Right ventricle myocardium superior (tissue), 1 donor: ENCODE data around the gene EPHB2. TPM values are rescaled to one million over a fixed set of nuclear protein-coding genes. Genes with fewer than 3 reads are reported as not detected.
A peak's percentile ranks its signal among the peaks of the same experiment; 100 is the strongest.

Source experiments
- ATAC-seq: fragments of 200-7000 bp; cut with Tn5 transposase; one replicate; pipeline ENCODE4 v1.9.1; 2020; ENCODE audit warnings: mild to moderate bottlenecking; ENCODE audit not compliant: poor library complexity
- DNase-seq: peaks from one replicate; pipeline ENCODE4 v3.0.0-alpha.2; 2020
- intact Hi-C: fragments of 100-400 bp; cut with DNase I; formaldehyde crosslinking; loops from one replicate; pipeline ENCODE4 v1.11.2; 2022
- total RNA-seq: library from RNA; stranded (reverse); fragmentation: NEBNext Ultra II Directional; extraction: Animal tissue kit (Norgen Biotek cat#: 25700); gene quantifications from one replicate; pipeline ENCODE4 v1.2.1, GENCODE V29; 2021
- donor health status: DM: no; HTN: yes; CAD: no; lungs with severe emphysema.

Gene EPHB2
- total RNA-seq, 1 donor from 2014 or later, result 2.7 TPM

DNA sequence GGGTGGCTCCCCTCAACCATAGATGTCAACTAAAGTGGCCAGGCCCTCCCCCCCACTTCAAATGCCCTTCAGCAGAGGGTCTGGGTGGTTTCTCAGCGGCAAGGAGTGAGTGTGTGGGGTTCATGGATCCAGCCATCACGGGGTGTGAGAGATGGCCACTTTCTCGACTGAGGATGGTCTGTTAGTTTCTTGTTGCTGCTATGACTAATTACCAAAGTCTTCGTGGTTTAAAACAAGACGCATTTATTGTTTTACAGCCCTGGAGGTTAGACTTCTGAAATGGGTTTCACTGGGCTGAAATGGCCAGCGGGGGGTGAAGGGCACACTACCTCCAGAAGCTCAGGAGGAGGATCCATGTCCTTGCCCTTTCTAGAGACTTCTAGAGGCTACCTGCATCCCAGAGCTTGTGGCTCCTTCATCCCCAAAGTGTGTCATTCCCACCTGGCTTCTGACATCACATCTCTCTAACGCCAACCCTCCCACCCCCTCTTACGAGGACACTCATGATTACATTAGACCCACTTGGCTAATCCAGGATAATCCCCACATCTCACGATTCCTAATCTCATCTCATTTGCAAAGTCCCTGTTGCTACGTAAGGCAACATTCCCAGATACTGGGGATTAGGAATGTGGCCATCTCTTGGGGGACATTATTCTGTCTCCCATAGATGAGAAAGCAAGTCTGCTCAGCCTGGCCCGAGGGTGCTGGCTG is 53.0 kb downstream of the EPHB2 start:
- no peak for ATAC-seq
- intact Hi-C loops, result no loop called here
- DNase-seq, result no peak

- ATAC-seq (no peak), DNase-seq (no peak)
- intact Hi-C loops, result no loop called here
These were observed 57.2 kb downstream of the EPHB2 start for GRCh38 chr1:22767852-22768251.

DNA sequence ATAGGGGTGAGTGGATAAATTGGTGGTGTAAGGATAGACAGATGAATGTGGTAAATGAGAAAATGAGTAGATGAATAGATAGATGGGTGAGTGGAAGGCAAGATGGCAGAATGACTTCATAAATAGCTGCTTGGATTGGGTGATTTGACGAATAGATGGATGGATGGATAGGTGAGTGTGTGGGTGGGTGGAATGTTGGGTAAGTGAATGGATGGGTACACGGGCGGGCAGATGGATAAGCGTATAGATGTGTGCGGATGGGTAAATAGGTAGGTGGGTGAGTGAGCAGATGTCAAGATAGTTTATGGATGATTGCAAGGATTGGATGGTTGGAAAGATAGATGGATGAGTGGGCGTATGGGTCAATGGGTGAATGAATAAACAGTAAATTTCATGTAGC is 59.3 kb downstream of the EPHB2 start:
- intact Hi-C loops, result loop anchor here (10.0 kb wide), 1 partner anchor 45 kb away; no protein-coding TSS in a partner anchor
- ATAC-seq, result no peak
- DNase-seq, result no peak

GRCh38 chr1:22772014-22772413 is 61.4 kb downstream of the EPHB2 start:
- DNase-seq (no peak), ATAC-seq (no peak)

DNA sequence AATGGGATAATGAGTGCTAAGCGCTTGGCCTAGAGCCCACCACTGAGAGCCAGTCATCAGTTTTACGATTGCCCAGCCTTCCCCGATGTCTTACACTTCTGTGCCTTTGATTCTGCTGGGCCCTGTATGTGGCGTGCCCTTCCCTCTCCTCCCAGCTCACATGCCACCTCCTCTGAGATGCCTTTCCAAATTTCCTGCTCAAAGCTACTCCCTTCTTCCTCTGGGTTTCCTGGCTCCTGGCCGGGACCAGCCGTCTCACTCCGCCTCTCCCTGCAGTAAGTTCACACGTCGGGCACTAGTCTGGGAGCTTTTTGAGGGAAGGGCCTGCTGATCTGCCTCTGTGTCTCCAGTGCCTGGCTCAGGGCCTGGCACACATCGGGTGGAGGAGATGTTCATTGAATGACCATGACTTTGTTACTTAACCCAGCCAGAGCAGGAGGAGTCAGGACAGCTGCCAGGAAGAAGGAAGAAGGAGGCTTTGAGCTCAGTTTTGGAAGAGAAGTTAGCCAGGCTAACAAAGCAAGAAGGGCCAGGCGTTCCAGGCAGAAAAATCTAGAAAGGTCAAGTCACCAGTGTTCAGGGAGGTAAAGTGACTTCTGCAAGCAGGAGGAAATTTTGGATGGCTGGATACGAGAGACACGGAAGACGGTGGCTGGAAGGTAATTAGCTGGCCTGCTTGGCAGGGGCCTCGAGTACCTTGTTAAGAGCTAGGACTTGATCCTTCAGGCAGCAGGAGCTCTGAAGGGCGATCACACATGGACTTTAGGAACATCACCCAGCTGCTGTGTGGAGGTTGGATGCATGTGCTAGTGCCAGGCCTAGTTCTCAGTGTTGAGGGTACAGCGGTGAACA is 63.6 kb downstream of the EPHB2 start:
- DNase-seq (peak; percentile 83), ATAC-seq (peak; percentile 72)
- intact Hi-C loops, result loop anchor here (10.0 kb wide), 1 partner anchor 49 kb away; no protein-coding TSS in a partner anchor

More at GRCh38 chr1:22772014-22772413, 61.4 kb downstream of the EPHB2 start:
- intact Hi-C loops, result loop anchor here (10.0 kb wide), 1 partner anchor 47 kb away; no protein-coding TSS in a partner anchor

DNA sequence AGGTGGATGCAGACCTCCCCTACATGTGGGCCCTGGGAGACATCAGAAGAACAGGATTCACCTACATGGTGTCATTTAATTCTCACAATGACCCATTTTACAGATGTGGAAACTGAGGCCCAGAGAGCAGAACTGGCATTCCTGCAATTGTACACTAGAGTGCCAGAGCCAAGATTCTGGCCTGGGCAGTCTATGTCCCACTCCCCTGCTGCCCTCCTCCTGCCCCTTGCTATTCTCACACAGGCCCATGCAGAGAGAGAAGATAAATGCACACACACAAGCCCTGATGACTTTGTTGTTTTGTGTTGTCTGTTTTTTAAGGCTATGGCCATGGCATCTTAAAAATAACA is 64.2 kb downstream of the EPHB2 start:
- intact Hi-C loops, result loop anchor here (10.0 kb wide), 1 partner anchor 50 kb away; no protein-coding TSS in a partner anchor
- ATAC-seq, result no peak
- DNase-seq, result no peak

- intact Hi-C loops, result loop anchor here (10.0 kb wide), 1 partner anchor 51 kb away; no protein-coding TSS in a partner anchor
- ATAC-seq, result no peak
- DNase-seq, result no peak
These were observed 64.8 kb downstream of the EPHB2 start for GRCh38 chr1:22775478-22775877.

DNA sequence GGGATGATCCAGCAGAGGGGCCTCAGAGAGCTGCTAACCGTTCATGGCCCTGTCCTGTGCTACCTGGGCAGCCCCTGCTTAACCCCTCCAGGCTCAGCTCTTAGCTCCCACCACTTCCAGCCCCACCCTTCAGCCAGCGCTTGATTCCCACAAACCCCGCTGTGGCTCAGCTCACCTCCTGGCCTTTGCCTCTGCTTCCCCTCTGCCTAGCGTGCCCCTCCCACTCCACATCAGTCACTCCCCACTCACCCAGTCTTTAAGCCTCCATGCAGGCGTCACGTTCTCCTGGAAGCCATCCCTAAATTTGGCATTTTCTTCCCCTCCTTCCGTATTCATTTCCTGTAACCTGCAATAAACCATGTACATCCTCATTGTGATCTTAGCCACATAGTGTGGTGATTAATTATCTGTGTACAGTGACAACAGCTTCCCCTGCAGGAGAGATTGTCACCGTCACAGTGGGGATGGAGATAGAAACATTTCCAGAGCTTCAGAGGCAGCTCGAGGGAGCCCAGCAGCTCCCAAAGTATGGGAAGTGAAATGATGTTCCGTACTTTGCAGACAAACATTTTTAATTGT is 65.5 kb downstream of the EPHB2 start:
- intact Hi-C loops, result loop anchor here (10.0 kb wide), 1 partner anchor 51 kb away; no protein-coding TSS in a partner anchor
- ATAC-seq, result no peak
- no peak for DNase-seq

- no peak for DNase-seq
- no peak for ATAC-seq
- intact Hi-C loops, result loop anchor here (10.0 kb wide), 1 partner anchor 53 kb away; no protein-coding TSS in a partner anchor
These were observed 66.9 kb downstream of the EPHB2 start for GRCh38 chr1:22777388-22778057.

- ATAC-seq (peak; percentile 9), DNase-seq (no peak)
- intact Hi-C loops, result loop anchor here (10.0 kb wide), 1 partner anchor 54 kb away; no protein-coding TSS in a partner anchor
These were observed 67.8 kb downstream of the EPHB2 start for GRCh38 chr1:22778408-22778807.

DNA sequence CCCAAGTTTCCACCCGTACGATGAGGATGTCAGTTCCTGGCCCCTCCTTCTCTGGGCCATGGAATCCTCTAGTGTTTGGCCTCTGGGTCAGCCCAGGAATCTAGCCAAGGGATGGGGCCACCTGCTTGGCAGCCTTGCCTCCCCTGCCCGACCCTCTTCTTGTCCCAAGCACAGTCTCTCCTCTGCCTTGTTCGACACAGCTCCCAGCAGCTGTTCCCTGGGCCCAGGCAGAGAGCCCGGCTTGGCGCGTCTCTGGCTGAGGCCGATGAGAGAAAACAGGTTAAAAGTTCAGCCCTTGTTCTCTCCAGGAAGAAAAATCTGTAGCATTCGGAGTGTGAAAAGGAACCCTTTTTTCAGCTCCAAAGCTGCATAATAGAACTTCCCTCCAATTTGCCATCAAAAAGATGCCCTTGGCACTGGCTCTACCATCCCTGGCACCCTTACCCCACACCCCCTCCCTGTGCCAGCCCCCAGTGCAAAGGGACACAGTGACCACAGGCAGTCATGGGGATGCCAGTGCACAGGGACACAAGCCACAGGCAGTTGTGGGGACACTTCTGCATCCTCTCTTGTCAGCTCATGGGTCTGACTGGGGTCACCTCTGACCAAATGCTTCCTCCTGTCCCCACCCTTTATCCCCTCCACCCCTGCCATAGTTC is 68.4 kb downstream of the EPHB2 start:
- DNase-seq (peak; percentile 75), ATAC-seq (peak; percentile 80)

DNA sequence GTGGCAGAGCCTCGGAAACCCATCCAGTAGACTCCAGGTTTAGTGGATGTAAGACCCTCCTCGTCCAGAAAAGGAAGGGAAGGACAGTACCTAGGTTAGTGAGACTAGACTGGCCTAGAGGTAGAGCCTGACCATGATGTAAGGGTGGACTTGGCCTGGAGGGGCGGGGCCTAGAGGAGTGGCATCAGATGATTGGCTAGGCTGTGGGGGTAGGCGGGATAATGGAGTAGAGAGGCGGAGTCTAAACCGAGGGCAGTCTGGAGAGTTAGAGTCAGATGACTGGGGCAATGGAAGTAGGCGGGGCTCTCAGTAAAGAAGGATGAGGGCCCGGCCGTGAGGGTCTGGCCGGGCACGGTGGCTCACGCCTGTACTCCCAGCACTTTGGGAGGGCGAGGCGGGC is 70.1 kb downstream of the EPHB2 start:
- intact Hi-C loops, result no loop called here
- no peak for ATAC-seq
- DNase-seq, result no peak

More for the DNA sequence above, 68.4 kb downstream of the EPHB2 start:
- intact Hi-C loops, result loop anchor here (10.0 kb wide), 1 partner anchor 54 kb away; no protein-coding TSS in a partner anchor

DNA sequence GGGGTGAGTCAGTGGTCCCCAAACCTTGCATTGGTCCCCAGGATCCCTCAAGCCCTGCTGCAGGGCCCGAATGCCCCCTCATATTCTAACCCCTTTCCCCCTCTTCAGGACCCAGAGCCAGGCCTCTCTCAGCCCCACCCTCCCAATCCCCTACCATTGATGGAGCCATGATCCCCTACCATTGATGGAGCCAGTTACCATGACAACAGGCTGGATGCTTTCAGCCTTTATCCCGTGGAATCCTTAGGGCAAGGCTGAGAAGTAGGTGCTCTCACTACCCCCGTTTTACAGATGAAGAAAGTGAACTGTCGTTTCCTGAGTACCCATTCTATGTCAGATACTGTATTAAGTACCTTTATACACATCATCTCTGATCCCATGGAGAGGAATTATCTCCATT is 70.8 kb downstream of the EPHB2 start:
- ATAC-seq (no peak), DNase-seq (no peak)
- intact Hi-C loops, result no loop called here

GRCh38 chr1:22782406-22782805 is 71.8 kb downstream of the EPHB2 start:
- DNase-seq, result no peak
- no peak for ATAC-seq
- intact Hi-C loops, result no loop called here

DNA sequence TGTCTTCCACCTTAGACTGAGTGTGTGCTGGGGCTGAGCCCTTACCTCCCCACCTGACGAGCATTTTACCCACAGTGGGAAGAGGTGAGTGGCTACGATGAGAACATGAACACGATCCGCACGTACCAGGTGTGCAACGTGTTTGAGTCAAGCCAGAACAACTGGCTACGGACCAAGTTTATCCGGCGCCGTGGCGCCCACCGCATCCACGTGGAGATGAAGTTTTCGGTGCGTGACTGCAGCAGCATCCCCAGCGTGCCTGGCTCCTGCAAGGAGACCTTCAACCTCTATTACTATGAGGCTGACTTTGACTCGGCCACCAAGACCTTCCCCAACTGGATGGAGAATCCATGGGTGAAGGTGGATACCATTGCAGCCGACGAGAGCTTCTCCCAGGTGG is 73.7 kb downstream of the EPHB2 start:
- ATAC-seq, result no peak
- no peak for DNase-seq
- intact Hi-C loops, result no loop called here

DNA sequence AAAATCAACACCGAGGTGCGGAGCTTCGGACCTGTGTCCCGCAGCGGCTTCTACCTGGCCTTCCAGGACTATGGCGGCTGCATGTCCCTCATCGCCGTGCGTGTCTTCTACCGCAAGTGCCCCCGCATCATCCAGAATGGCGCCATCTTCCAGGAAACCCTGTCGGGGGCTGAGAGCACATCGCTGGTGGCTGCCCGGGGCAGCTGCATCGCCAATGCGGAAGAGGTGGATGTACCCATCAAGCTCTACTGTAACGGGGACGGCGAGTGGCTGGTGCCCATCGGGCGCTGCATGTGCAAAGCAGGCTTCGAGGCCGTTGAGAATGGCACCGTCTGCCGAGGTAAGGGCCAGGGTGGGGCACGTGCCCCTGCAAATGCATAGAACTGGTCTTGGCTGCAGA is 74.1 kb downstream of the EPHB2 start:
- intact Hi-C loops, result no loop called here
- ATAC-seq (no peak), DNase-seq (no peak)

GRCh38 chr1:22786101-22786500 is 75.5 kb downstream of the EPHB2 start:
- DNase-seq, result no peak
- intact Hi-C loops, result no loop called here
- no peak for ATAC-seq
